GM23338 (cell line): Measurements from ENCODE around the gene MED13.

ENCODE experiments used
- CREB1 ChIP-seq: fragments of 250-450 bp; sonication (Bioruptor Pico); IDR thresholded peaks from 2 replicates; pipeline ENCODE4 v1.5.0; 2020; ENCODE audit warnings: low read depth, mild to moderate bottlenecking, moderate library complexity
- CTCF ChIP-seq, 2 experiments: fragments of 200-600 bp in 1 of 2; sonication (generic) in 1 of 2; conservative IDR thresholded peaks; 2 replicates each; pipeline versions ENCODE4 v1.5.1 to v1.6.1; 2016 to 2017; ENCODE audit warnings: antibody characterized with exemption in 2 of 2, low read depth in 2 of 2, mild to moderate bottlenecking in 2 of 2, moderate library complexity in 1 of 2

GRCh38 chr17:61967729-61968128, 97.3 kb downstream of the MED13 start:
- TF ChIP-seq CTCF (conservative IDR thresholded peaks at IDR 0.05; ENCODE audit: low read depth in 2 of 2) = no peak
- TF ChIP-seq CREB1 (CRISPR knock-in tag) = no peak
